HCT116 (cell line): Measurements from ENCODE around the gene REPS2. TPM values are rescaled to one million over a fixed set of nuclear protein-coding genes. Genes with fewer than 3 reads are reported as not detected.

Experiments used
- ATAC-seq: fragments of 200-7000 bp; cut with Tn5 transposase; 2 replicates; pipeline ENCODE4 v1.9.1; 2020; ENCODE audit warnings: mild to moderate bottlenecking, moderate library complexity
- BruUV-seq: library from RNA; stranded (reverse); fragments of 400-500 nt; replicated peaks from 2 replicates; lab custom pipeline; 2021; lab: Mats Ljungman, UMichigan
- CTCF ChIA-PET: fragments of 300-600 bp; sonication (Branson Sonifier 250); formaldehyde crosslinking; loops from one replicate; lab custom pipeline; 2021; ENCODE audit warnings: antibody characterized with exemption; lab: Charles Lee
- POLR2A ChIA-PET: fragments of 300-600, 350-600 bp; sonication (Branson Sonifier 250); formaldehyde crosslinking; loops from one replicate; lab custom pipeline; 2021; ENCODE audit warnings: antibody characterized with exemption; lab: Charles Lee
- RAD21 ChIA-PET, 2 experiments: fragments of 300-600 bp; sonication (Branson Sonifier 250); formaldehyde crosslinking; loops; one replicate each; lab custom pipeline; 2023; ENCODE audit warnings: low total read pairs in 2 of 2; ENCODE audit not compliant: uncharacterized antibody in 2 of 2, unreplicated experiment in 2 of 2, low non-redundant PET in 1 of 2; lab: Charles Lee
- DNase-seq: peaks from one replicate; pipeline ENCODE4 v3.0.0-alpha.2; 2010; ENCODE audit warnings: low read depth, low spot score
- H2AFZ ChIP-seq: fragments of 200-600 bp; shearing (Covaris generic), sonication (generic); 2 replicates; pipeline ENCODE4 v1.6.1; 2017; ENCODE audit warnings: low read depth, mixed run types, mixed read lengths, antibody characterized with exemption, low read length; ENCODE audit not compliant: poor library complexity, severe bottlenecking
- H3K27ac ChIP-seq: 2 replicates; pipeline ENCODE4 v1.5.1; 2012; ENCODE audit warnings: low read depth, low read length
- H3K27me3 ChIP-seq: fragments of 200-600 bp; sonication (generic); 2 replicates; pipeline ENCODE4 v1.6.1; 2016; ENCODE audit warnings: mixed run types, low read length, mixed read lengths; ENCODE audit not compliant: insufficient read depth
- H3K36me3 ChIP-seq, 2 experiments: fragments of 200-500 bp in 1 of 2; fragments of 200-600 bp in 1 of 2; sonication (Bioruptor generic) in 1 of 2; sonication (generic) in 1 of 2; 2 replicates each; pipeline versions ENCODE4 v1.5.1 to v1.6.1; 2014 to 2016; ENCODE audit warnings: low read length in 2 of 2, inconsistent platforms in 1 of 2, mixed read lengths in 1 of 2, mixed run types in 1 of 2; ENCODE audit not compliant: insufficient read depth in 2 of 2, control insufficient read depth in 1 of 2
- H3K4me1 ChIP-seq, 2 experiments: fragments of 200-600 bp in 1 of 2; sonication (generic) in 1 of 2; 2 replicates each; pipeline versions ENCODE4 v1.5.1 to v1.6.1; 2012 to 2017; ENCODE audit warnings: low read length in 2 of 2, inconsistent platforms in 1 of 2, mild to moderate bottlenecking in 1 of 2, mixed read lengths in 1 of 2, mixed run types in 1 of 2, moderate library complexity in 1 of 2; ENCODE audit not compliant: insufficient read depth in 2 of 2, control insufficient read depth in 1 of 2
- H3K4me2 ChIP-seq: fragments of 200-600 bp; sonication (generic); 2 replicates; pipeline ENCODE4 v1.6.1; 2017; ENCODE audit warnings: mixed run types, low read length, mixed read lengths
- H3K4me3 ChIP-seq, 2 experiments: fragments of 200-600 bp in 1 of 2; sonication (generic) in 1 of 2; replicated peaks in 1 of 2; 2 replicates each; pipeline ENCODE4 v1.5.1; 2011 to 2016; ENCODE audit warnings: low read length in 2 of 2, control low read depth in 1 of 2, low read depth in 1 of 2, mild to moderate bottlenecking in 1 of 2, mixed read lengths in 1 of 2, mixed run types in 1 of 2
- H3K79me2 ChIP-seq: fragments of 200-600 bp; sonication (generic); 2 replicates; pipeline ENCODE4 v1.6.1; 2017; ENCODE audit warnings: mild to moderate bottlenecking, mixed run types, low read length, moderate library complexity, mixed read lengths; ENCODE audit not compliant: insufficient read depth
- H3K9ac ChIP-seq: fragments of 200-600 bp; sonication (generic); 2 replicates; pipeline ENCODE4 v1.6.1; 2016; ENCODE audit warnings: low read length, mixed read lengths
- H3K9me2 ChIP-seq: fragments of 200-600 bp; sonication (generic), shearing (Covaris generic); 2 replicates; pipeline ENCODE4 v1.6.1; 2017; ENCODE audit warnings: mixed run types, mild to moderate bottlenecking, moderate library complexity; ENCODE audit not compliant: insufficient read depth
- H3K9me3 ChIP-seq, 2 experiments: fragments of 200-500 bp in 1 of 2; fragments of 200-600 bp in 1 of 2; sonication (Bioruptor generic) in 1 of 2; sonication (generic) in 1 of 2; 2 replicates each; pipeline ENCODE4 v1.6.1; 2014 to 2017; ENCODE audit warnings: low read length in 2 of 2, mixed read lengths in 2 of 2, inconsistent platforms in 1 of 2, low read depth in 1 of 2, mild to moderate bottlenecking in 1 of 2, mixed run types in 1 of 2, moderate library complexity in 1 of 2; ENCODE audit not compliant: control insufficient read depth in 1 of 2, insufficient read depth in 1 of 2
- H4K20me1 ChIP-seq: fragments of 200-600 bp; sonication (generic), shearing (Covaris generic); 2 replicates; pipeline ENCODE4 v1.6.1; 2017; ENCODE audit warnings: mixed run types, mild to moderate bottlenecking, moderate library complexity; ENCODE audit not compliant: insufficient read depth
- ATF3 ChIP-seq: IDR thresholded peaks from 2 replicates; pipeline ENCODE4 v1.6.1; 2012
- CEBPB ChIP-seq: IDR thresholded peaks from 2 replicates; pipeline ENCODE4 v1.6.1; 2012; ENCODE audit warnings: low read depth
- EGR1 ChIP-seq: IDR thresholded peaks from 2 replicates; pipeline ENCODE4 v1.6.1; 2012; ENCODE audit warnings: low read depth
- ELF1 ChIP-seq: IDR thresholded peaks from 2 replicates; pipeline ENCODE4 v1.6.1; 2012; ENCODE audit warnings: low read depth, borderline replicate concordance
- EZH2 ChIP-seq: fragments of 200-600 bp; sonication (generic); IDR thresholded peaks from 2 replicates; pipeline ENCODE4 v1.6.1; 2017; ENCODE audit warnings: antibody characterized with exemption, mixed run types
- JUND ChIP-seq: IDR thresholded peaks from 2 replicates; pipeline ENCODE4 v1.6.1; 2012
- POLR2AphosphoS5 ChIP-seq: IDR thresholded peaks from 2 replicates; pipeline ENCODE4 v1.6.1; 2011; ENCODE audit warnings: mild to moderate bottlenecking, low read depth, low read length, moderate library complexity
- RAD21 ChIP-seq: IDR thresholded peaks from 2 replicates; pipeline ENCODE4 v1.6.1; 2012; ENCODE audit warnings: low read depth, mild to moderate bottlenecking
- SRF ChIP-seq: IDR thresholded peaks from 2 replicates; pipeline ENCODE4 v1.6.1; 2012; ENCODE audit warnings: low read depth
- YY1 ChIP-seq: IDR thresholded peaks from 2 replicates; pipeline ENCODE4 v1.6.1; 2011; ENCODE audit warnings: low read length, low read depth, moderate library complexity, mild to moderate bottlenecking; ENCODE audit not compliant: insufficient replicate concordance; ENCODE audit errors: extremely low read depth
- ZBTB33 ChIP-seq: IDR thresholded peaks from 2 replicates; pipeline ENCODE4 v1.6.1; 2011; ENCODE audit warnings: mild to moderate bottlenecking, low read length, moderate library complexity; ENCODE audit not compliant: insufficient replicate concordance; ENCODE audit errors: extremely low read depth
- intact Hi-C: fragments of 100-400 bp; cut with micrococcal nuclease; formaldehyde crosslinking; loops from 2 replicates; pipeline ENCODE4 v1.10.0; 2022
- total RNA-seq: library from RNA; stranded (reverse); gene quantifications from one replicate; pipeline ENCODE4 v1.2.1, GENCODE V29; 2021; ENCODE audit not compliant: unreplicated experiment
- TF ChIP-seq, protein P1 (sequence below): IDR thresholded peaks from 2 replicates; pipeline ENCODE4 v1.6.1; 2012

The REPS2 gene
- total RNA-seq, 1 experiment from 2014 or later, result 4.5 TPM

- DNase-seq, result no peak
- no peaks in the 10 kb centered on the region for H4K20me1 ChIP-seq
- no peaks in the 10 kb centered on the region for H3K36me3 ChIP-seq
- ChIA-PET CTCF (no interaction called here), RAD21 (no interaction called here), POLR2A (no interaction called here)
- H3K4me1 ChIP-seq, result no peaks in the 10 kb centered on the region
- no peak overlapping the region for H3K9ac ChIP-seq
- H3K27ac ChIP-seq, result no peak overlapping the region
- H3K4me2 ChIP-seq, result no peak overlapping the region
- no peaks in the 10 kb centered on the region for H3K9me3 ChIP-seq
- no peak for ATAC-seq
- H3K27me3 ChIP-seq, result no peaks in the 10 kb centered on the region
- H3K79me2 ChIP-seq, result no peaks in the 10 kb centered on the region
- no peak overlapping the region for H2AFZ ChIP-seq
- no peak overlapping the region for H3K4me3 ChIP-seq
- no peaks in the 10 kb centered on the region for H3K9me2 ChIP-seq
- no TSS peak for BruUV-seq
- intact Hi-C loops, result no loop called here
- no peak for TF ChIP-seq SRF
- no peak for TF ChIP-seq JUND
Measured at GRCh38 chrX:16914058-16914457, 32.4 kb upstream of the REPS2 start.

DNA sequence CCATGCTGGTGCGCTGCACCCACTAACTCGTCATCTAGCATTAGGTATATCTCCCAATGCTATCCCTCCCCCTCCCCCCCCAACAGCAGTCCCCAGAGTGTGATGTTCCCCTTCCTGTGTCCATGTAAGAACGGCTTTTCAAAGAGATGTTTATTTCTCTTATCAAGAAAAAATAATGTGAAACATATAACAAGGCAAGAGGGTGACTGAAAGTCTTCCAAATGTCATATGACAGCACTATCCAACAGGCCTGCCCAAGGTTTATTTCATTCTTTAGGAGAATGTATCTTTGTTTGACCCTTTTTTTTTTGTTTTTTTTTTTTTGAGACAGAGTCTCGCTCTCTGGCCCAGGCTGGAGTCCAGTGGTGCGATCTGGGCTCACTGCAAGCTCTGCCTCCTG is 29.9 kb upstream of the REPS2 start:
- Histone ChIP-seq H3K9me3 (no peaks in the 10 kb centered on the region), H3K4me1 (no peaks in the 10 kb centered on the region), H3K79me2 (no peaks in the 10 kb centered on the region), H3K27ac (no peak overlapping the region), H2AFZ (no peak overlapping the region), H3K4me3 (no peak overlapping the region), H3K9ac (no peak overlapping the region), H3K9me2 (no peaks in the 10 kb centered on the region), H3K36me3 (no peaks in the 10 kb centered on the region), H4K20me1 (no peaks in the 10 kb centered on the region), H3K4me2 (no peak overlapping the region), H3K27me3 (no peaks in the 10 kb centered on the region)
- POLR2A ChIA-PET, result no interaction called here
- TF ChIP-seq ATF3, result no peak
- TF ChIP-seq POLR2AphosphoS5, result no peak
- TF ChIP-seq ZBTB33, result no peak
- no peak for TF ChIP-seq EZH2
- TF ChIP-seq, protein P1, sequence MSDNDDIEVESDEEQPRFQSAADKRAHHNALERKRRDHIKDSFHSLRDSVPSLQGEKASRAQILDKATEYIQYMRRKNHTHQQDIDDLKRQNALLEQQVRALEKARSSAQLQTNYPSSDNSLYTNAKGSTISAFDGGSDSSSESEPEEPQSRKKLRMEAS, result no peak
- TF ChIP-seq RAD21, result no peak
- no peak for TF ChIP-seq EGR1
- TF ChIP-seq ELF1, result no peak
- no peak for TF ChIP-seq CEBPB
- no peak for TF ChIP-seq YY1
- intact Hi-C loops, result no loop called here
- DNase-seq (no peak), ATAC-seq (no peak)
- CTCF ChIA-PET, result no interaction called here
- RAD21 ChIA-PET, result no interaction called here
- no TSS peak for BruUV-seq
